ENCODE data around the gene COPB1. TPM values are rescaled to one million over a fixed set of nuclear protein-coding genes. Genes with fewer than 3 reads are reported as not detected.

Gene COPB1
- total and polyA plus RNA-seq, 9 donors = 43.7 to 81.5 (median 73.3) TPM

DNA sequence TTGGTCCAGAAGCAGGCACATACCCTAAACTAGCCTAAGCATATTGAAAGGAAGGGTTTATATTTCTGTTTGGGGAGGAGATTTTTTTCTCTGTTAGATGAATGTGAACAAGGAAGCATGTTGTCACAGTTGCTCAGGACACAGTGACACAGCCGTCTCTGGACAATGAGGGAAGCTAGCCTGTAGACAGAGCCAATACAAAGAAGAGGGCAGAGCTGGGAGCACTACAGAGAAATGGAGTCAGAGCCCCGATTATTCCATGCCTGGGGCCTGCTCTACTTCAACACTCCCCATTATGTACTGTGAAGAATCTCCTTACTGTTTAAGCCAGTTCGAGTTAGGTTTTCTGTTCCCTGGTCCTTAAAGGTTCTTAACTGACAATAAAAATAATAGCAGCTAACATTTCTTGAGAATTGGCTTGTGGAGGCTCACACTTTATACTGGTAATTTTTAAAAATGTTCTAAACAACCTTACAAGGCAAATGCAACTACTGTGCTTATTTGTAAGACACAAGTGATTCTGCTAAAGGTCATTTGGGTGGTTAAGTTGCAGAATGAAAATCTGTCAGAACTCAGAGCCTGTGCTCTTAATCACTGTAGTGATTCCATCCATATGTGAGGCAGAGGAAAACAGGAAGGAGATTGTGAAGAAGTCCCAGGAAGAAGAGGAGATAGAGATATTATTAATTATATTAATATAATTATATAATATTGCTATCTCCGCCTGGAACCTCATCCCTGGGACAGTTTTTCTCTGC lies 81.8 kb downstream of the COPB1 start:
- no peaks in the 10 kb centered on the region for H3K36me3 ChIP-seq
- no peaks in the 10 kb centered on the region for H3K27me3 ChIP-seq
- no peak overlapping the region for H3K27ac ChIP-seq
- TF ChIP-seq EP300 (IDR thresholded peaks at IDR 0.05) (no peak), POLR2A (IDR thresholded peaks at IDR 0.05) (no peak)
- TF ChIP-seq, protein P1, sequence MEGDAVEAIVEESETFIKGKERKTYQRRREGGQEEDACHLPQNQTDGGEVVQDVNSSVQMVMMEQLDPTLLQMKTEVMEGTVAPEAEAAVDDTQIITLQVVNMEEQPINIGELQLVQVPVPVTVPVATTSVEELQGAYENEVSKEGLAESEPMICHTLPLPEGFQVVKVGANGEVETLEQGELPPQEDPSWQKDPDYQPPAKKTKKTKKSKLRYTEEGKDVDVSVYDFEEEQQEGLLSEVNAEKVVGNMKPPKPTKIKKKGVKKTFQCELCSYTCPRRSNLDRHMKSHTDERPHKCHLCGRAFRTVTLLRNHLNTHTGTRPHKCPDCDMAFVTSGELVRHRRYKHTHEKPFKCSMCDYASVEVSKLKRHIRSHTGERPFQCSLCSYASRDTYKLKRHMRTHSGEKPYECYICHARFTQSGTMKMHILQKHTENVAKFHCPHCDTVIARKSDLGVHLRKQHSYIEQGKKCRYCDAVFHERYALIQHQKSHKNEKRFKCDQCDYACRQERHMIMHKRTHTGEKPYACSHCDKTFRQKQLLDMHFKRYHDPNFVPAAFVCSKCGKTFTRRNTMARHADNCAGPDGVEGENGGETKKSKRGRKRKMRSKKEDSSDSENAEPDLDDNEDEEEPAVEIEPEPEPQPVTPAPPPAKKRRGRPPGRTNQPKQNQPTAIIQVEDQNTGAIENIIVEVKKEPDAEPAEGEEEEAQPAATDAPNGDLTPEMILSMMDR (IDR thresholded peaks at IDR 0.05) = no peak
- no peaks in the 10 kb centered on the region for H3K9me3 ChIP-seq
- DNase-seq = no peak
- intact Hi-C loops (cut with DNase I) = no loop called here
- no peak overlapping the region for H3K4me3 ChIP-seq
- WGBS, 3 donors = 66 to 93% (median 83%) methylated on average over 4 of the region's 4 CpGs
- H3K4me1 ChIP-seq (ENCODE audit: insufficient read depth) = peaks cover 6% of the 10 kb centered on the region

DNA sequence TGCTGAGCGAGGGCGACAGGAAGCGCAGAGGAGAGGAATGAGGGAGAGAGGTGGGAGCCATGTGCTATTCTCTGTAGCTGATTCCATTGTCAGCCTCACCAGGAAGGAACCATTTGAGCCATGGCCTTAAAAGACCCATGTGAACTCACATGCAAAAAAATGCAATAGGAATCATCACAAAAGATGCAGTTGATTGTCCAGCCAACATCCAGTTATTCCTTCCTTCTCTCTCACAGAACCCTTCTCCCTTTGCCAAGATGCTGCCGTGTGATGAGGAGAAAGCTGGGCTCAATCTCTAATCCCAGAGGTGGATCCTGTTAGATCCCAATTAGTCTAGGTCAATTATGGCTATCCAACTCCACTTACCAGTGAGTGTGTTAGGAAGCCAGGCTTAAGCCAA lies 82.4 kb downstream of the COPB1 start:
- intact Hi-C loops (cut with DNase I) = no loop called here
- no peak for DNase-seq
- TF ChIP-seq, protein P1 (IDR thresholded peaks at IDR 0.05) = no peak
- TF ChIP-seq EP300 (IDR thresholded peaks at IDR 0.05) (no peak), POLR2A (IDR thresholded peaks at IDR 0.05) (no peak)
- peaks cover 3% of the 10 kb centered on the region for H3K4me1 ChIP-seq (ENCODE audit: insufficient read depth)
- 86 to 95% (median 88%) methylated on average over 4 of the region's 4 CpGs for WGBS, 3 donors
- no peak overlapping the region for H3K4me3 ChIP-seq
- H3K36me3 ChIP-seq = no peaks in the 10 kb centered on the region
- no peaks in the 10 kb centered on the region for H3K27me3 ChIP-seq
- H3K9me3 ChIP-seq = no peaks in the 10 kb centered on the region
- no peak overlapping the region for H3K27ac ChIP-seq

DNA sequence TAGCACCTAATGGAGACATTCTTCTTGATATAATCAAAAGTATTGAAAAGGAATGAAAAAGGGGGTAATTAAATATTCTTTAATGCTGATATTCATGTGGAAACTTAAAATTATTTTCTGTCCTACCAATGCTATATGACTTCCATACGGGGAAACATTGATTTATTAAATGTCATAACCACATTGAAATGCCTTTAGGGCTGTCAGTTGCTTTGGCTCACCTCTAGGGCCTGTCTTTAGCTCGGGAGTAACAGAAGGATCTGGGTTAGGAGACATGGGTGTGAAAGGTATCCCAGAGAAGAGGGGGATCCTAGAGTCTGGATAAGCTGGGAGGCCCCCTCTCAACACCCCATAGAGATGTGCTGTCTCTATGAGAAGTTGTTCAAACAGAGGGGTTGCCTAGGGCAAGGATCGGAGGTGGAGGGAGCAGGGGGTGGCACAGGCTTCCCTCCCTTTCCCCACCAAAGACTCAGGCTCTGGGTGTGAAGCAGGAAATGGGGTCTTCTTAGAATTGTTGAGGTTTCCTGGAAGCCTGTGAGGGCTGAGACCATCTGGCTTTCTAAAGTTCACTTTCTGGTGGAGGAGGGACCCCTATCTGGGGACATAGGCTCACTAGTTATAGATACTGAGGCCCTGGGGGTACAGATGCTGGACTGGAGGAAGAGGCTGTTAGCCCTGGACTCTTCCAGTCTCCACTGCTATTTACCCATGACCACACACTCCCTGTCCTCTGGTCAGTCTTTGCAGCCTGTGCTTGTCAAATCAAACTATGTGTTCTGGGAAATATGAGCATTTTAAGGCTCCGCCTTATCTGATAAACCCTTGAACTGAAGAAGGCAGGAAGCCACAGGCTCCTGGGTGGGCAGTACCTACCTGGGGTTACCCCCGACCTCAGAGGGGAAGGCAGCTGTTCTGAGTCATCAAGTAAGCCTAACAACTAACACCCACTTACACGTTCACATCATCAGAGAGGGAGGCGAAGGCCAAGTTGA lies 84.8 kb downstream of the COPB1 start:
- Histone ChIP-seq H3K27ac (no peak overlapping the region), H3K4me1 (ENCODE audit: insufficient read depth) (peaks cover under 1% of the 10 kb centered on the region), H3K27me3 (no peaks in the 10 kb centered on the region), H3K9me3 (no peaks in the 10 kb centered on the region), H3K36me3 (no peaks in the 10 kb centered on the region), H3K4me3 (no peak overlapping the region)
- intact Hi-C loops (cut with DNase I) = no loop called here
- TF ChIP-seq EP300 (IDR thresholded peaks at IDR 0.05) (no peak), POLR2A (IDR thresholded peaks at IDR 0.05) (no peak)
- TF ChIP-seq, protein P1 (IDR thresholded peaks at IDR 0.05) = no peak
- whole genome bisulfite sequencing, 3 donors = 62 to 82% (median 77%) methylated on average over 7 of the region's 7 CpGs
- DNase-seq = no peak

DNA sequence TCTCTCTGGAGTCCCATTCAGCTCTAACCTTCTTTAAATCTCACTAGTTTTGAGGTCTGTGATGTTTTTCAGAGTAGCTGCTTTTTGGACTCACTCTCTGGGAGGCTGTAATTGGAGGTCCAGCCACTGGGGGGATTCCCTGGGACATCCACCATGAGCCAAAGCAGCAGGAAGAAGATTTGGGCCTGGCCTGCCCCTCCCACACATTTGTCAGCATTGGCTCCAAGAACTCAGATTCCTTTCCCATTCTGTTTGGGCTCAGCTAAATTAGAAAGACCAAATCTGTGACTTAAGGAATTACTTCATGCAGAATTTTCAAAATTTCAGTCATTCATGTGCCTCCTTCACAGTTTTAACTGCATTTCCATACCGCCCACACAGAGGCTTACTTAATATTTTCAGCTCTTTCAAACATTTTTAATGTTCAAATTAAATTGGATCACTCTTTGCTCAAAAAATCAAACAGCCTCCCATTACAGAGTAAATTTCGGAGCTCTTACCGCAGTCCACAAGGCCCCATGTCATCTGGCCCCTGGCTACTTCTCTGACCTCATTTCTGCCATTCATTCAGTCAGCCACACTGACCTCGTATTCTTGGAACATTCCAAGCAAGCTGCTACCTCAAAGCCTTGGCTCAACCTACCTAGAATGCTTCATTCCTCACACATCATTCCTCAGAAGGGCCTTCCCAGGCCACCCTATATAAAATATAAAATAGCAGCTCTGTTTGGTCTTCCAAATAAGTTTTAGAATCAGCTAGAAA lies 86.1 kb downstream of the COPB1 start:
- peak in 3 of 5 donors; percentile 23 to 39 (median 25) for DNase-seq
- 56 to 68% (median 65%) methylated on average over 4 of the region's 4 CpGs for WGBS, 3 donors

More for the DNA sequence above, 86.1 kb downstream of the COPB1 start:
- Histone ChIP-seq H3K27ac (no peak overlapping the region), H3K4me1 (ENCODE audit: insufficient read depth) (peaks cover 1% of the 10 kb centered on the region), H3K9me3 (no peaks in the 10 kb centered on the region), H3K36me3 (no peaks in the 10 kb centered on the region), H3K4me3 (no peak overlapping the region), H3K27me3 (no peaks in the 10 kb centered on the region)
- intact Hi-C loops (cut with DNase I) = no loop called here
- TF ChIP-seq, protein P1 (IDR thresholded peaks at IDR 0.05) = no peak
- TF ChIP-seq POLR2A (IDR thresholded peaks at IDR 0.05) (no peak), EP300 (IDR thresholded peaks at IDR 0.05) (no peak)

Data from ovary (tissue), 9 donors.